GM11168 (cell line): Measurements from ENCODE around the gene RNF157.
"Not testable (repeated sequence)": the region's sequence is repeated elsewhere in the genome, so short reads cannot be mapped to it uniquely, and the experiment has no call there.

Experiments used
- in situ Hi-C: fragments of 300-500 bp; cut with MboI; formaldehyde crosslinking; loops from one replicate; pipeline ENCODE4 v1.12.0; 2022; ENCODE audit warnings: low sequenced_read_pairs; ENCODE audit not compliant: unreplicated experiment

The RNF157 gene

GRCh38 chr17:76271669-76272540, 31.6 kb upstream of the RNF157 start:
- in situ Hi-C loops, result no loop called here

GRCh38 chr17:76270770-76271668, 30.7 kb upstream of the RNF157 start:
- in situ Hi-C loops, result no loop called here

GRCh38 chr17:76270127-76270592, 29.9 kb upstream of the RNF157 start:
- in situ Hi-C loops, result no loop called here

GRCh38 chr17:76268991-76269981, 29.0 kb upstream of the RNF157 start:
- in situ Hi-C loops, result no loop called here

GRCh38 chr17:76268015-76268749, 27.9 kb upstream of the RNF157 start:
- in situ Hi-C loops, result no loop called here

- in situ Hi-C loops, result not testable (repeated sequence)
Observed at GRCh38 chr17:76267581-76268001, 27.3 kb upstream of the RNF157 start.

GRCh38 chr17:76267051-76267576, 26.8 kb upstream of the RNF157 start:
- in situ Hi-C loops, result no loop called here

- in situ Hi-C loops, result no loop called here
Observed at GRCh38 chr17:76266244-76266938, 26.1 kb upstream of the RNF157 start.

- in situ Hi-C loops, result no loop called here
Observed at GRCh38 chr17:76265624-76266243, 25.4 kb upstream of the RNF157 start.

- in situ Hi-C loops, result loop anchor here (5.0 kb wide), 1 partner anchor 78 kb away; no protein-coding TSS in a partner anchor
Observed at GRCh38 chr17:76264755-76265623, 24.7 kb upstream of the RNF157 start, which contains the start of gene UBALD2. Gene UBALD2 (plus strand): TSS chr17:76265348. CDS start chr17:76265506, 158 bp downstream.

GRCh38 chr17:76264425-76264754, 24.1 kb upstream of the RNF157 start:
- in situ Hi-C loops, result loop anchor here (5.0 kb wide), 1 partner anchor 77 kb away; no protein-coding TSS in a partner anchor

GRCh38 chr17:76263896-76264295, 23.6 kb upstream of the RNF157 start:
- in situ Hi-C loops, result loop anchor here (5.0 kb wide), 1 partner anchor 77 kb away; no protein-coding TSS in a partner anchor

GRCh38 chr17:76262732-76263344, 22.5 kb upstream of the RNF157 start:
- in situ Hi-C loops, result loop anchor here (5.0 kb wide), 1 partner anchor 76 kb away; no protein-coding TSS in a partner anchor

- in situ Hi-C loops, result loop anchor here (5.0 kb wide), 1 partner anchor 74 kb away; no protein-coding TSS in a partner anchor
Observed at GRCh38 chr17:76261421-76262215, 21.3 kb upstream of the RNF157 start.

GRCh38 chr17:76260669-76261068, 20.4 kb upstream of the RNF157 start:
- in situ Hi-C loops, result loop anchor here (5.0 kb wide), 1 partner anchor 73 kb away; no protein-coding TSS in a partner anchor
